Stomach smooth muscle (tissue), 2 donors: ENCODE results near the gene MIER1.

ENCODE experiments used
- H3K27ac ChIP-seq: one replicate; pipeline ENCODE4 v1.7.0; 2013; ENCODE audit warnings: mild to moderate bottlenecking, low read length, inconsistent platforms
- H3K27me3 ChIP-seq, 2 donors: one replicate each; pipeline ENCODE4 v1.7.0; 2013; ENCODE audit warnings: low read length in 2 of 2; ENCODE audit not compliant: insufficient read depth in 2 of 2, control insufficient read depth in 1 of 2
- H3K36me3 ChIP-seq, 2 donors: one replicate each; pipeline ENCODE4 v1.7.0; 2013; ENCODE audit warnings: low read length in 2 of 2; ENCODE audit not compliant: control insufficient read depth in 2 of 2, insufficient read depth in 2 of 2
- H3K4me1 ChIP-seq: one replicate; pipeline ENCODE4 v1.7.0; 2013; ENCODE audit warnings: low read length; ENCODE audit not compliant: control insufficient read depth, insufficient read depth
- H3K4me3 ChIP-seq, 2 donors: one replicate each; pipeline ENCODE4 v1.7.0; 2013; ENCODE audit warnings: low read length in 2 of 2
- H3K9ac ChIP-seq, 2 donors: one replicate each; pipeline ENCODE4 v1.7.0; 2013; ENCODE audit warnings: low read length in 2 of 2, mild to moderate bottlenecking in 1 of 2
- H3K9me3 ChIP-seq, 2 donors: one replicate each; pipeline ENCODE4 v1.7.0; 2013; ENCODE audit warnings: low read length in 2 of 2; ENCODE audit not compliant: control insufficient read depth in 2 of 2
- donor health status: healthy.
- donor health status: Pancreatic carcinoma.

MIER1 gene

DNA sequence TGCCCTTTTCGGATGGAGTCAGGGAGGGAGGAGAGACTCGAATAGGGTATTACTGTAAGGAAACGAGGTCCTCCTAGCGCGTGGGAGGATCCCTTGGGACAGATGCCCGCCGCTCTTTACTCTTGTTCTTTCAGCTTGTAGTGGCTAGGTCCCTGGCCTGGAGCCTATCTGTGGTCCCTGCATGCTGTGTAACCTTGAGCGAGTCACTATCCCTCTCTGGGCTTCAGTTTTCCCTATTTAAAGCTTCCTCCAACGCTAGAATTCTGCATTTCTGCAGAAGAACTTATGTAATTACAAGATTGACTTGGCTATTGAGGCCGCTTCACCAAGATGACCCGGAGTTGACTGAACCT is 744 bp downstream of the MIER1 start:
- Histone ChIP-seq H3K27ac (peak overlapping the region; percentile 84), H3K27me3 (no peaks in the 10 kb centered on the region), H3K36me3 (no peaks in the 10 kb centered on the region), H3K9ac (peak overlapping the region; percentile 82 to 90), H3K9me3 (no peaks in the 10 kb centered on the region), H3K4me3 (peak overlapping the region; percentile 92 to 94), H3K4me1 (peaks cover 11% of the 10 kb centered on the region)

DNA sequence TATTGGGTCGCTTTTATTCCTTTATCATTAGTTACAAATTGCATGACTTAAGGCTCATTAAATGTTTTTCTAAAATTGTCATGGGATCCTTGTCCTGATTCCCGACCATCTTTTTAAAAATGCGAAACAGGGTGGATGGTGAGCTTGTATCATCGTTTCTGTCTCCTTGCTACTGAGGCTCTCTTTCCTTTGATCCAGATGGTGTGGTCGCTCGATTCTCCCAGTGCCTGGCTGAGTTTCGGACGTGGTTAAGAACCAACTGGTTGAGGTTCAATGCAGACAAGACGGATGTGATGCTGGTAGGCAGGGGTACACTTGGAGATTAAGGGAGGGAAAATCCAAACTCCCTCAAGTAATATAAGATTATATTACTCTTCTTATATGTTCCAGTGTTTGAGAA is 1.2 kb downstream of the MIER1 start:
- H3K9ac ChIP-seq, result peak overlapping the region; percentile 82 to 90
- no peaks in the 10 kb centered on the region for H3K27me3 ChIP-seq
- peaks cover 11% of the 10 kb centered on the region for H3K4me1 ChIP-seq
- peak overlapping the region; percentile 84 for H3K27ac ChIP-seq
- H3K4me3 ChIP-seq, result peak overlapping the region; percentile 92 to 94
- no peaks in the 10 kb centered on the region for H3K9me3 ChIP-seq
- H3K36me3 ChIP-seq, result no peaks in the 10 kb centered on the region

DNA sequence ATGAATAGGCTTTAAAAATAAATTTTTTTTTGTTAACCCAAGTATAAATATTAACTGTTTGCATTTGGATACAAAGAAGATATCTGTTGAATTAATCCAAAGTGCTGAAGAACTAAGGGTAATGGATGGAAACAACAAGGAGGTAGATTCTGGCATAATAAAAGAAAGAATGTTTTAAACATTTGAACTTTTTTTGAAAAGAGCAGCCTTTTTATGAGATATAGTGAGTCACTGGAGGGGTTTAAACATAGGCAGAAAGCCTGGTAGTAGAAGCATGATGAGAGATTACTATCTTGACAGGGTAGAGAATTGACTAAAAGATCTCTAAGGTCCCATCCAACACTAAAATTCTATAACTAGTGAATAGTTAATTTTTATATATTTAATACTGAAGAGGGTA is 2.7 kb downstream of the MIER1 start:
- Histone ChIP-seq H3K4me3 (no peak overlapping the region), H3K9ac (no peak overlapping the region), H3K4me1 (peaks cover 11% of the 10 kb centered on the region), H3K9me3 (no peaks in the 10 kb centered on the region), H3K27ac (no peak overlapping the region), H3K36me3 (no peaks in the 10 kb centered on the region), H3K27me3 (no peaks in the 10 kb centered on the region)

DNA sequence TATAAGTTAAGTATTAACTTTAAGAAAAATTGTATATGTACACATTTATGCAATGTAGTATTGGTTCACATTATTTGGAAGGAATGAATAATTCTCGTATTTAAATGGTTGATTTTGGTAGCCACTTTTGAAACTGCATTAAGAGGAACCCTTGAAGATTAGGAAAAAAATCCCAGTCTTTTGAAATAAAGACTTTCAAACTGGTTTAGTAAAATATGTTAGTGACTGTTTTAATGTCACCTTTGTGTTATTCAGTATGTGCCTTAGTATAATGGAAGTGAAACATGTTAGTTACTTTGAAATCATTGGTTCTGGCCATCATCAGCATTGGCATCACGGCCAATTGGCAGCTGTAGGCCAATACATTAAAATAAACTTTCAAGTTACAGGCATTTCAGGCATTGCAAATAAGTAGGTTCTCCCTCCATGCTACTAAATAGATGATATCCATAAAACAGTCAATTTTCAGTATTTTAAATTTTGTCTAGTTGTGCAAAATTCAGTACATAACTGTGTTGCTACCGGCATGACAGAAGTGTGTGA is 4.4 kb downstream of the MIER1 start:
- Histone ChIP-seq H3K4me1 (peaks cover 4% of the 10 kb centered on the region), H3K27ac (peak overlapping the region; percentile 79), H3K9ac (peak overlapping the region; percentile 65 to 92), H3K27me3 (no peaks in the 10 kb centered on the region), H3K4me3 (peak overlapping the region; percentile 81 to 83), H3K9me3 (no peaks in the 10 kb centered on the region), H3K36me3 (no peaks in the 10 kb centered on the region)

DNA sequence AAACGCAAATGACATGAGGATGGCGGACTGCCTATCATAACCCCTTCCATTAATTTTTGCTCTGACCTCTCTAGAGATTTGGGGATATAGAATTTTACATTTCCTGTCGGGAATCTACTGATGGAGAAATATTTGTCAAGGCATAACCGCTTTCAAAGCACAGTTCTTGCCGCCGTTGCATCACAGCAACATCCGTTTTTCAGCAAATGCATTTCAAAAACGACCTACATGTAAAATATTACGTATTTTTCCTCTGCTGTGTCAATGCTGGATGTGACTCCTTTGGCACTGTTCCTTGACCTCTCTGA is 4.9 kb downstream of the MIER1 start:
- Histone ChIP-seq H3K4me1 (peaks cover 4% of the 10 kb centered on the region), H3K27me3 (no peaks in the 10 kb centered on the region), H3K9me3 (no peaks in the 10 kb centered on the region), H3K27ac (peak overlapping the region; percentile 79), H3K9ac (peak overlapping the region; percentile 65 to 92), H3K36me3 (no peaks in the 10 kb centered on the region), H3K4me3 (peak overlapping the region; percentile 81 to 83)

DNA sequence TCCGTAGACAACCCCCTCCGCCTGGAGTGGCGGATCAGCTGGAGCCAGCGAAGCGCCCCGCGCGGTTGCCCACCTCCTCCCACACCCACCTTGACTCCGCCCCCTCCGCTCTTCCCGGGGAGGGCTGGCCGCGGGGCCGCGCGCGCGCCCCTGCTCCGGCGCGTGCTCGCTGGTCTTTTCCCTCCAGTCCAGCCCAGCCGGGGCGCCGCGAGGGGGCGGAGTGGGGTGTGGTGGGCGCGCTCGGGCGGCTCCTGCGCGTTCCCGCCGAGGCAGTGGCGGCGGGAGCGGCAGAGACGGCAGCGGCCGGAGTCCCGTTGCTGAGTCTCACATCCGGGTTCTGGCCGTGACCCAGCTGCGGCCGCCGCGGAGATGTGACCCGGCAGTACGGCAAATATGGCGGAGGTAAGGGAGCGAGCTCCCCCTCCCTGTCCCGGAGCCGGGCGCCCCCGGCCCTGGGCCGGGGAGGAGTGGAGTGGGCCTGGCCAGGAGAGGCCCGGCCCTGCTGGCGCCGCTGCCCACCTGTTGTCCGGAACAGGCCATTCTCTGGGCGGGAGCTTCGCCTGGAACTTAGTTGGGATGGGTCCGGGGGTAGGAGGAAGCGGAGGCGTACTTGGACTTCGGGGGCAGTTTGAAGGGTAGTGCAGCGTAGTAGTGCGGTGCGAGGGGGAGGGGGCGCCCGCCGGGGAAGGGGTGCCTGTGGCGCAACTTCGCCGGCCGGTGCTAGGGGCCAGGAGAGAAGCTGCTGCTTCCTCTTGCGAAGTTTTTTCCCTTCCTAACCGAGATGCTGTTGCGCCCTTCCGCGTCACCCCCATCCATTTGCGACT is 5.4 kb downstream of the MIER1 start:
- peaks cover 4% of the 10 kb centered on the region for H3K4me1 ChIP-seq

DNA sequence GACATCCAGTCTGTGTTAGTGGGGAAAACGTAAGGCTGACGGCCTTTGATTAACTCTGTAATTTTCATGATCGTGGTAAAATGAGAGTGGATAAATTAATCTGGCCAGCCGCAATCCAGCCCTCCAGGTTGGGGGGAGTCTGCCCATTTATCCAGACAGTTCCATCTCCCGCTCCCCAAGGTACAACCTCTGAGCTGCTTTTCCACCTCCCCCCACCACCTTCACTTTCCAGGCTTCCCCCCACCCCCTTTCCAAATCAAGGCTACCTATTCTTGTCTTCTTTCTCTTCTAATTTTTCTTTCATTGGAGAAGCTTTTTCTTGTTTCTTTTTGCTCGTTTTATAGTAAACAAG is 6.0 kb downstream of the MIER1 start:
- Histone ChIP-seq H3K27ac (peak overlapping the region; percentile 79), H3K4me3 (peak overlapping the region; percentile 83 to 89), H3K36me3 (no peaks in the 10 kb centered on the region), H3K9me3 (no peaks in the 10 kb centered on the region), H3K4me1 (peaks cover 3% of the 10 kb centered on the region), H3K9ac (peak overlapping the region; percentile 88 to 92), H3K27me3 (no peaks in the 10 kb centered on the region)

More for the DNA sequence above, 5.4 kb downstream of the MIER1 start:
- Histone ChIP-seq H3K27ac (peak overlapping the region; percentile 79), H3K9me3 (no peaks in the 10 kb centered on the region), H3K27me3 (no peaks in the 10 kb centered on the region), H3K9ac (peak overlapping the region; percentile 88 to 92), H3K36me3 (no peaks in the 10 kb centered on the region), H3K4me3 (peak overlapping the region; percentile 83 to 89)

DNA sequence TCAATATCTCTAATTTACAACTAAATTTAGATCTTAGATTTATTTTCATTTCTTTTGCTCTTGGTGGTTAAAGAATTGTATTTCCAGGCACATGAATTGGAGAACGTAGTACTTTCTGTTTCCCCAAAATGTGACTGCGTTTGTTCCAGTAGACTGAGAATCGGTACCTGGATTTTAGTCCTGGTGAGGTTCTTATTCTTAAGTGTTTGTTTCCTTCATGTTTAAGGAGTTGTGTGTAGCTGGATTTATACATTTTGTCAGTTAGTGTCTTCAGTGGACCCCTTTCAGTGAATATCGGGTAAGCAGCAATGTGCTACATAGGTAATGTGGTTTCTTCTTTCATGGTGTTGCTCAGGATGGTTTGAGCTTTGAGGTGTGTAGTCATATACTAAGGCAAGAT is 6.8 kb downstream of the MIER1 start:
- Histone ChIP-seq H3K36me3 (no peaks in the 10 kb centered on the region), H3K4me3 (peak overlapping the region; percentile 83 to 89), H3K4me1 (no peaks in the 10 kb centered on the region), H3K9ac (peak overlapping the region; percentile 88 to 92), H3K9me3 (no peaks in the 10 kb centered on the region), H3K27me3 (no peaks in the 10 kb centered on the region), H3K27ac (no peak overlapping the region)

DNA sequence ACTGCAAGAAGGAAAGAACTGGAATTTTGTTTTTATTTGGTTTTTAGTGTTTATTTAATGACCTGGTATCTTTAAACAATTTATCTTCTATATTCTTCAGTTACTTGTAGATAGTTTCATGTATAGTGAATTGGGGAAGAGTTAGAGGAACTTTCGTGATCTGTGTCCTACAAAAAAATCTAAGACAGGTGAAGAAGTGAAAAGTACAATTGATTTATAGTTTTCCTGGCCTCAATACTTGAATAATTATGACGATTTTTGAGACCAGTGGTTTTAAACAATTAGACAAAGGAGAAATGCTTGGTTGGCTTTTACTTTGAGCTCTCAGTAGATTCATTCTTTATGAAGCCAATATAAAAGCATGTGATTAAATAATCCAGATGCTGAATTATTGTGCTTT is 7.5 kb downstream of the MIER1 start:
- no peaks in the 10 kb centered on the region for H3K27me3 ChIP-seq
- no peak overlapping the region for H3K27ac ChIP-seq
- H3K4me1 ChIP-seq, result no peaks in the 10 kb centered on the region
- H3K36me3 ChIP-seq, result no peaks in the 10 kb centered on the region
- H3K9me3 ChIP-seq, result no peaks in the 10 kb centered on the region
- H3K4me3 ChIP-seq, result no peak overlapping the region
- peak overlapping the region in 1 of 2 donors; percentile 2 for H3K9ac ChIP-seq

DNA sequence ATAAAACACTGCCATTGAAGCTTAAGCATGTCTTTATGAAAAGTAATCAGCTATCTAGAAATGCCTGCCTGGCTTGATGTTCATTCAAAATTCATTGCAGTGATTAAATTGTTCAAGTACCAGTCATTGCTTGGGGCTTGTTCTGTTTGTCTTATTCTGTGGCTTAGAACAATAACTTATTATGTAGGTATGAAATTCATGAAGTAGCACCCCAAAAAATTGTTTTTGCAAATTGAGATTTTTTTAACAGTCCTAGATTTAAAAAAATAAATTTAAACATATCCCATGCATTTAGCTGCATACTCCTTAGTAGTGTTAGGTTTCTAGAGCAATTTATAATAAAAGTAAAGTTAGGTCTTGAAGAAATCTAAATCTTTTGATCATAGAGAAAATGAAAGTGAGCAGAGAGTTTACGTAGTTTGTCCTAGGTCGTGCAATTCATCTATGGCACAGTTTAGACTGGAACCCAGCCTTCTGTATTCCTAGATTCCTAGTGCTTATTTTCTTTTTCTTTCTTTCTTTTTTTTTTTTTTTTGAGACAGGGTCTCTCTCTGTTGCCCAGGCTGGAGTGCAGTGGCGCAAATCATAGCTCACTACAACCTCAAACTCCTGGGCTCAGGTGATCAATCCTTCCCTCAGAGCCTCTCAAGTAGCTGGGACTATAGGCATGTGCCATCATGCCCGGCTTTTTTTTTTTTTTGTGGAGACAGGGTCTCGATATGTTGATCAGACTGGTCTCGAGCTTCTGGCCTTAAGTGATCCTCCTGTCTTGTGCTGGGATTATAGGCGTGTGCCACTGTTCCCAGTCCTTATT is 9.3 kb downstream of the MIER1 start:
- Histone ChIP-seq H3K4me1 (no peaks in the 10 kb centered on the region), H3K9ac (no peak overlapping the region), H3K27me3 (no peaks in the 10 kb centered on the region), H3K36me3 (no peaks in the 10 kb centered on the region), H3K4me3 (peak overlapping the region in 1 of 2 donors; percentile 57), H3K27ac (no peak overlapping the region), H3K9me3 (no peaks in the 10 kb centered on the region)
